Stimulated activated naive CD4-positive, alpha-beta T cell treated with Interleukin-2 at 50 U/mL for 16 hours (primary cell): Measurements from ENCODE around the gene PRDM16.

ENCODE experiments used
- DNase-seq: peaks from one replicate; lab custom pipeline; 2025; lab: John Stamatoyannopoulos, UW

PRDM16 gene

DNA sequence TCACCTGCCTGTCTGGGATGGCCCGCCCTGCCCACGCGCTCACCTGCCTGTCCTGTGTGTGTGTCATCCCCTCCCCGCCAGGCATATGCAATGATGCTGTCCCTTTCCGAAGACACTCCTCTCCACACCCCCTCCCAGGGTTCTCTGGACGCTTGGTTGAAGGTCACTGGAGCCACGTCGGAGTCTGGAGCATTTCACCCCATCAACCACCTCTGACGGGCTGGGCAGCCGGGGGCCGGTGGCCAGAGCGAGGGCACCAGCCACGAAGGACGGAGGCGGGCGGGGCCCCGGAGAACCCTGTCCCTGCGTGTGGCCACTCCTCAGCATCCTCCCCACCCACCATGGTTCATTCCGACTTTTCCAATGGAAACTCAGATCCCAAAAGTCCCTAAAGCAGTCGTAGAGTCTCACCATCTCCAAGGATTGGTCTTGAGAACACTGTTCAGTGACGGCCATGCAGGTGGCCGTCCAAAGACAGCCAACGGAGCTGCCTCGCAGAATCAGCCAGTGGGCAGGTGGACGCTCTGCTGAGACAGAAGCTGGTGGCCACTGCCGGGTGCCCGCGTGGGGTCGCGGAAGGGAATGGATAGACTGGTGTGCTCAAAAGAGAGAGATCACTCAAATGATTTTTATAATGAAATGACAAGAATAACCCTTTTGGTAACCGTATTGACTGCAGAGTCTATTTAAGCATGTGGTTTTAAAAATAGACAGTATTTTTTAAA lies 364.8 kb downstream of the PRDM16 start:
- no peak for DNase-seq

DNA sequence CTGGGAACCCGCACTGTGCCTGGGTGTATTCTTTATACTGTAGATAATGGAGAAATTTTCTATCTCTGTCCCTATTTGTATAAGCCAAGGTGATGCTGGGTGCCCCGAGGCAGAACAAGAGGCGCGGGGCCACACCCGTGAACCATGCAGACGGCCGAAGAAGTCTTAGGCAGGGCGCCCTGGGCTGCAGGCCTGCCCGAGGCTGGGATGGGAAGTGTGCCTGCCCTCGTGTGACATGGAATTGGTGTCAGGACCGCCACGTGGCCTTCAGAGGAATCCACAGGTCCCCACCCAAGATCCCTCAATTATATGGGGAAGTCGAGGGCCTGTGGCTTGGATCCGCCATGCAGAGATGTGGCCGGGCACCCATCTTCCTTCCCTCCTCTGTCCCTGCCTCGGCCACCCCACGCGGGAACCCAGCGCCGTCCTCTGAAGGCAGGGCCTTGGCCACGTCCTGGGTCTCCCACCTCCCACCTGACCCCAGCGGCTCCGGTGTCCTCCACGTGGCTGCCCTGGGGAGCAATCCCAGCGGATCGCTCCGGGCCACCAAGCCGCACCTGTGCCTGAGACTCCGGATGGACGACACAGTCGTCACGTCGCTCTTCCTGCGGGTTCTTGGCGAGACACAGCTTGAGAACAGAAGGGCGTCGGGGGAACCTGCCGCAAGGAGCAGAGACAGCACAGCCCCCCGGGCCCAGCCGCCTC lies 365.6 kb downstream of the PRDM16 start:
- DNase-seq: no peak

- no peak for DNase-seq
Observed at GRCh38 chr1:3435666-3436065, 366.7 kb downstream of the PRDM16 start.

DNA sequence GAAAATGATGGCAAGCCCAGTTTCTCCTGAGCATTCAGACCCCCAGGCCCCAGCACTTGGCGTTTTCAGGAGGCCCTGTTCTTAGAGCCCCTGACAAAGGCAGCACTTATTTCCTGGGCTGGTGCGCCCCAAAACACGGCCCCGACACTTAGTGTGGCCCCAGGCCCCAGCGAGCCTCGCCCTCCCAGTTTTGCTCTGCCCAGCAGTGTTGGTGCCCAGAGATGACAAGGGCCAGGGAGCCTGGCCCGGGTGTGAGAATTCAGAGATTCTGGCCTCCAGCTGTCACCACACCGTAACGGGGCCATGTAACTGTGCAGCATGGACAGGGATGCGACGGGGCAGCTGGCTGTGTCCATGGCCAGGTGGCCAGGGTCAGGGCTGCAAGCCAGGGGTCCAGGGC lies 367.4 kb downstream of the PRDM16 start:
- no peak for DNase-seq

DNA sequence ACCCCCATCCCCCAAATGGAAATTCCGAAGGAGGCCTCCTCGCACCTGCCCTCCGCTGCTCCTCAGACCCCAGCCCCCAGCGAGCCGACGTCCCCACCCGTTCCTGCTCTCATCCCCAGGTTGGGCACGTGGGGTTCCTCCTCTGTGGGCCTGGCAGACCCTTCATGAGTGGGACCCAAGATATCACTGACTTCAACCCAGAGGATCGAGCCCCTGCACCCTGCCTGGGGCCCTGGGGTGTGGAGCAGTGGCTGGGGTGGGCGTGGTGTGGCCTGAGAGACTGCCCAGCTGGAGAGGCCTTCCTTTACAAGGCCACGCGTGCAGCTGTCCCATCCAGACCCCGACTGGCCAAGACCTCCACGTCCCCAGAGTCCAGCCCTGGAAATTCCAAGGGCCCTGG lies 367.9 kb downstream of the PRDM16 start:
- no peak for DNase-seq

GRCh38 chr1:3438661-3439180 lies 369.7 kb downstream of the PRDM16 start:
- DNase-seq: no peak

- no peak for DNase-seq
Observed at GRCh38 chr1:3439346-3440299, 370.6 kb downstream of the PRDM16 start.

- DNase-seq: no peak
Observed at GRCh38 chr1:3440300-3440681, 371.3 kb downstream of the PRDM16 start.

GRCh38 chr1:3440711-3441409 lies 371.9 kb downstream of the PRDM16 start:
- DNase-seq: no peak

DNA sequence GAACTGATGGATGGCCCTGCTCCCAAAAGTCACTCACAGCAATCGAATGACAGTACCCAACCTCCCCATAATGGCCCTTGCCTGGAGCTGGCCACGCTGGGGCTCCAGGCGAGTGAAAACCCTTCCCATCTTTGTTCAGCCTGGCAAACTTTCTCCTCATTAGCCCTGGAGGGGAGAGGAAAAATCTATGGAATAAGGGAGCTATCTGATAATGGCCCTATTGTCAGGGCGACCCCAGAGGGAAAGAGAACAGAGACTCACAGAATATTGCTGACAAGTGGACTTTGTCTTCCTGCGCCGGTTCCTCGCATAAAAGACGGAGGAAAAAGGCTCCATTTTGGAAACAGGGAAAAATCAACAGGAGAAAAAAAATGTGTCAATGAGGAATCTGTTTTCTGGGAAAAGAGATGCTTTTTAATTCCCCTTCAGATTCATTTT lies 372.4 kb downstream of the PRDM16 start:
- no peak for DNase-seq

- no peak for DNase-seq
Observed at GRCh38 chr1:3441880-3442279, 372.9 kb downstream of the PRDM16 start.

DNA sequence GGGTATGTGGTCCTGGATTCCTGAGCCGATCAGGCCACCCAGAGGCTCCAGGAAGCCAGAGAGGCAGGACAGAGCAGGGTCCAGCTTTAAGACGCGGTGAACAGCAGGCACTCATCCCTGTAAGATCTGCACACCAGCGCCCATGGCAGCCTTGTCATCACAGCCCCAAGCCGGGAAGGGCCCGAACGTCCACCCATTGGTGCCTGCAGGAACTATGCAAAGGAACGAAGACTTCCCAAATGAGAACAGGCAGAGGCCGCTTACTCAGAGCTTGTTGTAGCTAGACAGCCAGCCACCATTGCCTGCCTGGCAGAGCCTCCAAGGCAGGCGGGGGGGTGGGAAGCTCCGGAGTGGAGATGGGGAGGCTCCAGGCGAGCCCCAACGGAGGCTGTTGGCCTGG lies 373.3 kb downstream of the PRDM16 start:
- no peak for DNase-seq

DNA sequence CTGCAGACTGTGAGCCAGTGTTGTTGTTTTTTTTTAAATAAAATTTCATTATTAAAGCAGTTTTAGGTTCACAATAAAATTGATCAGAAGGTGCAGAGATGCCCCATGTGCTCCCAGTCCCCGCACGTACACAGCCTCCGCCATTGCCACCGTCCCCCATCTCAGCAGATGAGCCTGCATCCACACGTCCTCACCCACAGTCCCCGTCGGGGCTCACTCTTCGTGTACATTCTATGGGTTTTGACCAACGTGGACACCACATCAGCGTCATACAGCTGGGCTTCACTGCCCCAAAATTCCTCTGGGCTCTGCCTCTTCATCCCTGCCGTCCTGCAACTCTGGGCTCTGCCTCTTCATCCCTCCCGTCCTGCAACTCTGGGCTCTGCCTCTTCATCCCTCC lies 373.9 kb downstream of the PRDM16 start:
- DNase-seq: no peak

GRCh38 chr1:3443807-3444206 lies 374.8 kb downstream of the PRDM16 start:
- no peak for DNase-seq

- DNase-seq: no peak
Observed at GRCh38 chr1:3444298-3444697, 375.3 kb downstream of the PRDM16 start.

- no peak for DNase-seq
Observed at GRCh38 chr1:3444736-3445135, 375.7 kb downstream of the PRDM16 start.

- no peak for DNase-seq
Observed at GRCh38 chr1:3450202-3450863, 381.3 kb downstream of the PRDM16 start.

DNA sequence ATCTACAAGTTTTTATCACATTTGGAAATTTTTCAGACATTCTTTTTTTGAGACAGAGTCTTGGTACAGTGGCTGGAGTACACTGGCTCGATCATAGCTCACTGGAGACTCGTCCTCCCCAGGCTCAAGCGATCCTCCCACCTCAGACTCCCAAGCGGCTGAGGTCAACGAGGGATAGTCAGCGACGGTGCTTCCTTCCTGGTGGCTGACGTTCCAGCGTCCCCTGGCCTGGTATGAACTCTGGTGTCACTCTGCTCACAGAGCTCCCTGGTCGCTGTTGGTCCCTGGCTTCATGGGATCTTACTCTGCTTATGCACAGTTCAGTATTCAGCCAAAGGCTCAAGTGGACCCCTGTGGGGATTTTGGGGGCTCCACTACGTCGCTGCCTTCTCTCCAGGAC lies 382.0 kb downstream of the PRDM16 start:
- DNase-seq: no peak

GRCh38 chr1:3451994-3452865 lies 383.2 kb downstream of the PRDM16 start:
- no peak for DNase-seq

DNA sequence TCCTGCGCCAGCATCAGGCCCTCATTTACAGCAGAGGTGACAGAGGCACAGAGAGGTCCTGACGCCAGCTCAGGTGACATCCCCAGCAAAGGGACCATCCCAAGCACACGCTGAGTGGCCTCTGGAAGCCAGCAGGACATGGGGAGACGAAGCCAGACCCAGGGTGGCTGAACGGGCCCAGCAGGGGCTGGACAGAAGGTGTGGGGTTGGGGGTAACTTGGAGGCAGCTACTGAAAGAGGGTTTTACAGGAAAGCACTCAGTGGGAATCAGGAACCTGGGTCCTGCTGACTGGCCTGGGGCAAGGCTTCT lies 383.8 kb downstream of the PRDM16 start:
- no peak for DNase-seq
